Measurements from ENCODE around the gene FBXO9. TPM values are rescaled to one million over a fixed set of nuclear protein-coding genes. Genes with fewer than 3 reads are reported as not detected.

The FBXO9 gene
- total RNA-seq, 1 experiment from 2014 or later = 68.4 TPM

GRCh38 chr6:53020005-53020744, 45.0 kb upstream of the FBXO9 start:
- peaks cover 0 to 13% (median 11%) of the 10 kb centered on the region in 3 experiments; a peak in 5 of 7 replicates for H3K36me3 Mint-ChIP-seq (ENCODE audit: insufficient read depth in 1 of 3, low read depth in 3 of 3)
- Histone ChIP-seq H3T11ph (ENCODE audit: low read length) (no peak overlapping the region), H3K18ac (ENCODE audit: insufficient read length, low read depth, low read length) (no peak overlapping the region), H3K23ac (ENCODE audit: insufficient read length, low read depth, low read length) (no peak overlapping the region), H3K27ac (ENCODE audit: insufficient read length, low read depth, low read length) (no peak overlapping the region), H4K20me1 (ENCODE audit: control insufficient read depth, insufficient read depth, insufficient read length) (no peaks in the 10 kb centered on the region), H4K91ac (ENCODE audit: insufficient read length, low read depth, low read length) (no peak overlapping the region), H2AFZ (ENCODE audit: low read length) (no peak overlapping the region), H3K9ac (ENCODE audit: extremely low read depth, insufficient read length, low read length) (no peak overlapping the region), H3K14ac (ENCODE audit: insufficient read depth, low read length) (no peak overlapping the region), H3K27me3 (ENCODE audit: insufficient read depth, low read length) (no peaks in the 10 kb centered on the region), H3K79me2 (ENCODE audit: insufficient read depth, low read length) (no peaks in the 10 kb centered on the region), H3K23me2 (ENCODE audit: insufficient read length, low read depth, low read length, poor library complexity, severe bottlenecking) (no peaks in the 10 kb centered on the region), H3K56ac (ENCODE audit: insufficient read length, low read depth, low read length) (no peak overlapping the region), H3K4ac (ENCODE audit: low read depth, low read length) (no peak overlapping the region), H2BK120ac (ENCODE audit: low read depth, low read length, poor library complexity, severe bottlenecking) (no peak overlapping the region), H2BK5ac (ENCODE audit: insufficient read length, low read length) (no peak overlapping the region), H3K4me2 (ENCODE audit: insufficient read depth, insufficient read length, low read length) (no peak overlapping the region), H4K5ac (ENCODE audit: insufficient read length, low read depth, low read length) (no peak overlapping the region), H3K79me1 (ENCODE audit: insufficient read depth, low read depth, low read length, poor library complexity, severe bottlenecking) (no peaks in the 10 kb centered on the region), H3K9me3 (ENCODE audit: control insufficient read depth, low read depth, low read length) (no peaks in the 10 kb centered on the region), H4K8ac (replicated peaks; ENCODE audit: insufficient read length, low read depth, low read length) (no peak overlapping the region), H2BK12ac (ENCODE audit: insufficient read length, low read depth, low read length) (no peak overlapping the region), H2BK15ac (ENCODE audit: low read depth, low read length) (no peak overlapping the region), H3K4me1 (ENCODE audit: insufficient read depth, low read length) (no peaks in the 10 kb centered on the region), H2BK20ac (ENCODE audit: low read depth, low read length, poor library complexity, severe bottlenecking) (no peak overlapping the region), H2AK5ac (ENCODE audit: insufficient read length, low read length) (no peak overlapping the region)
- TF ChIP-seq CTCF (conservative IDR thresholded peaks at IDR 0.05) = no peak
- H3K27ac Mint-ChIP-seq = no peak overlapping the region
- no peak overlapping the region for H3K4me3 Mint-ChIP-seq
- WGBS (ENCODE audit: extremely low coverage, insufficient read length, low lambda C conversion rate) = no CpG with 5 or more reads among the region's 3 CpGs
- H3K4me1 Mint-ChIP-seq = peaks cover 0 to 3% of the 10 kb centered on the region in 2 experiments; a peak in 1 of 4 replicates
- no peaks in the 10 kb centered on the region for H3K9me3 Mint-ChIP-seq
- no peak for DNase-seq
- no peaks in the 10 kb centered on the region for H3K27me3 Mint-ChIP-seq (ENCODE audit: low read depth)
